DOHH2 (cell line): Measurements from ENCODE around the gene MIS18A.

Experiments used
- EZH2phosphoT487 ChIP-seq: fragments of 200-600 bp; sonication (generic); IDR thresholded peaks from 2 replicates; pipeline ENCODE4 v1.6.1; 2017; ENCODE audit warnings: borderline replicate concordance, mild to moderate bottlenecking, antibody characterized with exemption, low read length, moderate library complexity, mixed read lengths
- TF ChIP-seq, protein P1 (sequence below): fragments of 200-600 bp; sonication (generic); IDR thresholded peaks from one replicate; pipeline ENCODE4 v1.5.1; 2014; ENCODE audit warnings: antibody characterized with exemption, mild to moderate bottlenecking, low read depth, low read length; ENCODE audit not compliant: poor library complexity, severe bottlenecking

DNA sequence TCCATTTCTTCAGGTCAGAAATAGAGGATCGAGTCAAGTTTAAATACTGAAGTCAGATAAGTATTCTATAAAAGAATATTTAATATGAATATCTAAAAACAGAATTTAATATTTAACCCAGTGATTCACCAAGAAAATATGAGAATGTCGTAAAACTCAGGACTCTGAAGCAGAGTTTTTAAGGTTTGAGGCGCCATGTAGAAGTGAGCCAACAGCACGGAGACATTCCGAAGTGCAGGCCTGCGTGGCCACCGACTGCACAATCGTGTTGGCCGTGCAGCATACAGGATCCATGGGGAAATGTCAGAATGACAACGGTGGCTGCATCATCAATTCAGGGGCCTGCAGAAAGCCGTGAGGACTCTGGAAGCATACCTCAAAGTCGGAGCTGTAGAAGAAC is 43.3 kb upstream of the MIS18A start:
- TF ChIP-seq, protein P1, sequence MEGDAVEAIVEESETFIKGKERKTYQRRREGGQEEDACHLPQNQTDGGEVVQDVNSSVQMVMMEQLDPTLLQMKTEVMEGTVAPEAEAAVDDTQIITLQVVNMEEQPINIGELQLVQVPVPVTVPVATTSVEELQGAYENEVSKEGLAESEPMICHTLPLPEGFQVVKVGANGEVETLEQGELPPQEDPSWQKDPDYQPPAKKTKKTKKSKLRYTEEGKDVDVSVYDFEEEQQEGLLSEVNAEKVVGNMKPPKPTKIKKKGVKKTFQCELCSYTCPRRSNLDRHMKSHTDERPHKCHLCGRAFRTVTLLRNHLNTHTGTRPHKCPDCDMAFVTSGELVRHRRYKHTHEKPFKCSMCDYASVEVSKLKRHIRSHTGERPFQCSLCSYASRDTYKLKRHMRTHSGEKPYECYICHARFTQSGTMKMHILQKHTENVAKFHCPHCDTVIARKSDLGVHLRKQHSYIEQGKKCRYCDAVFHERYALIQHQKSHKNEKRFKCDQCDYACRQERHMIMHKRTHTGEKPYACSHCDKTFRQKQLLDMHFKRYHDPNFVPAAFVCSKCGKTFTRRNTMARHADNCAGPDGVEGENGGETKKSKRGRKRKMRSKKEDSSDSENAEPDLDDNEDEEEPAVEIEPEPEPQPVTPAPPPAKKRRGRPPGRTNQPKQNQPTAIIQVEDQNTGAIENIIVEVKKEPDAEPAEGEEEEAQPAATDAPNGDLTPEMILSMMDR = no peak
- TF ChIP-seq EZH2phosphoT487 = no peak
